ENCODE results near the gene RSPRY1. TPM values are rescaled to one million over a fixed set of nuclear protein-coding genes. Genes with fewer than 3 reads are reported as not detected.
"Not testable (repeated sequence)": the region's sequence is repeated elsewhere in the genome, so short reads cannot be mapped to it uniquely, and the experiment has no call there.

The RSPRY1 gene
- total and polyA plus RNA-seq, 5 experiments from 2014 or later = 25.9 to 34.6 (median 29.3) TPM

DNA sequence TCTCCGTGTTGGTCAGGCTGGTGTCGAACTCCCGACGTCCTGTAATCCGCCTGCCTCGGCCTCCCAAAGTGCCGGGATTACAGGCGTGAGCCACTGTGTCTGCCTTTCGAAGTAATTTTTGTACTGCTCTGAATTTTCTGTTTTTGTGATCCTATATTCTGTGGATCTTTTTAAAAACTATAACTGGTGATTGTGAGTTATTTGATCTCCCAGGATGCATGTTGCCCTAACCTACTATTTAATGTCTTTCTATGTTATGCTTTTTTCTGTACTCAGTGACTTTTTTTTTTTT lies 2.5 kb downstream of the RSPRY1 start:
- DNase-seq = no peak
- H3K4me3 Mint-ChIP-seq = peak overlapping the region in 9 of 10 donors; percentile 5 to 68 (median 48)
- no peaks in the 10 kb centered on the region for H3K27me3 Mint-ChIP-seq
- peaks cover 33 to 70% (median 66%) of the 10 kb centered on the region in 4 donors for H3K4me1 Mint-ChIP-seq
- H3K36me3 Mint-ChIP-seq = peaks cover 0 to 17% (median 0%) of the 10 kb centered on the region in 3 donors
- ATAC-seq = no peak
- peaks cover 0 to 2% (median 0%) of the 10 kb centered on the region in 9 donors for H3K9me3 Mint-ChIP-seq
- H3K27ac Mint-ChIP-seq = peak overlapping the region in 4 of 10 donors; percentile 5 to 66 (median 37)
- POLR2A ChIA-PET = interaction anchor here (0.7 kb wide), 1 partner anchor 33 kb away, joined by 4 read pairs; no protein-coding TSS in a partner anchor

GRCh38 chr16:57189527-57189926 lies 3.4 kb downstream of the RSPRY1 start:
- not testable (repeated sequence) for ATAC-seq, H3K9me3 Mint-ChIP-seq, H3K27me3 Mint-ChIP-seq, DNase-seq, H3K27ac Mint-ChIP-seq, H3K4me3 Mint-ChIP-seq
- H3K4me1 Mint-ChIP-seq = peaks cover 33 to 70% (median 64%) of the 10 kb centered on the region in 4 donors
- POLR2A ChIA-PET = interaction anchor here (0.7 kb wide), 1 partner anchor 34 kb away, joined by 4 read pairs; no protein-coding TSS in a partner anchor
- H3K36me3 Mint-ChIP-seq = peaks cover 0 to 23% (median 0%) of the 10 kb centered on the region in 3 donors

- ATAC-seq (no peak), DNase-seq (no peak)
- H3K27me3 Mint-ChIP-seq = no peaks in the 10 kb centered on the region
- H3K4me3 Mint-ChIP-seq = no peak overlapping the region
- POLR2A ChIA-PET = no interaction called here
- H3K27ac Mint-ChIP-seq = peak overlapping the region in 1 of 10 donors; percentile 17
- H3K36me3 Mint-ChIP-seq = peaks cover 0 to 25% (median 0%) of the 10 kb centered on the region in 3 donors
- H3K4me1 Mint-ChIP-seq = peaks cover 32 to 68% (median 60%) of the 10 kb centered on the region in 4 donors
- H3K9me3 Mint-ChIP-seq = peaks cover 0 to 2% (median 0%) of the 10 kb centered on the region in 9 donors
These were observed 4.0 kb downstream of the RSPRY1 start for GRCh38 chr16:57190136-57190535.

GRCh38 chr16:57191056-57191571 lies 5.0 kb downstream of the RSPRY1 start:
- peaks cover 33 to 61% (median 58%) of the 10 kb centered on the region in 4 donors for H3K4me1 Mint-ChIP-seq
- H3K27me3 Mint-ChIP-seq = no peaks in the 10 kb centered on the region
- peaks cover 0 to under 1% (median 0%) of the 10 kb centered on the region in 9 donors for H3K9me3 Mint-ChIP-seq
- peaks cover 0 to 28% (median 0%) of the 10 kb centered on the region in 3 donors for H3K36me3 Mint-ChIP-seq
- POLR2A ChIA-PET = no interaction called here
- ATAC-seq (no peak), DNase-seq (no peak)
- peak overlapping the region in 1 of 10 donors; percentile 34 for H3K4me3 Mint-ChIP-seq
- H3K27ac Mint-ChIP-seq = peak overlapping the region in 3 of 10 donors; percentile 8 to 71 (median 24)

GRCh38 chr16:57192146-57192545 lies 6.0 kb downstream of the RSPRY1 start:
- DNase-seq (no peak), ATAC-seq (no peak)
- Mint-ChIP-seq H3K27me3 (no peaks in the 10 kb centered on the region), H3K27ac (no peak overlapping the region), H3K36me3 (peaks cover 0 to 31% (median 0%) of the 10 kb centered on the region in 3 donors), H3K4me3 (no peak overlapping the region), H3K9me3 (no peaks in the 10 kb centered on the region), H3K4me1 (peaks cover 29 to 64% (median 56%) of the 10 kb centered on the region in 4 donors)
- POLR2A ChIA-PET = interaction anchor here (0.6 to 0.7 kb wide), 2 partner anchors 13 to 21 kb away, joined by 3 read pairs; no protein-coding TSS in a partner anchor

DNA sequence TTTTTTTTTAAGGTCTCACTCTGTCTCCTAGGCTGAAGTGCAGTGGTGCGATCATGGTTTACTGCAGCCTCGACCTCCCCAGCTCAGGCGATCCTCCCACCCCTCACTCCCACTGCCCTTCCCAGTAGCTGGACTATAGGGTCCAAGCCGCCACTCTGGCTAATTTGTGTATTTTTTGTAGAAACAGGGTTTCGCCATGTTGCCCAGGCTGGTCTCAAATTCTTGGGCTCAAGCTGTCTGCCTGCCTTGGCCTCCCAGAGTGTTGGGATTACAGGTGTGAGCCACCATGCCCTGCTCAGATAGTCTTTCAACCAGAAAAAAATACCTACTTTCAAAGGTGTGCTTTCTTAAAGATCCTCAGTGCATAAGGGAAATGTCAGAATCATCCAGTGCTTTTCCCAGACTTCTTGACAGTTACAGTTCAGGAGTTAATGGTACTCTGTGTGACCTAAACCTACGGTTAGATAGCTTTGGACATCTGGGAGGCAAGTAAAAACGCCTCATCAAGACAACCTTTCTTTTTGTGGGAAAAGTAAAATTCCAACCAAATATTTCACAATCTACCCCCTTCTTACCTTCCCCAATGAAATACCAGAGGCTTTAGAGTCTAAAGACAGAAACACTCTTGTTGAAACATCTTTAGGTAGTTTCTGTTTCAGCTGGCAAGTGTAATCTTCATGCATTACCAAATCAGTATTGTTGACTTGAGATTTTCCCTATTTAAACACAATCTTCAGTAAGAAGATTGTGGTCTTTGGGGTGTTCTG lies 6.8 kb downstream of the RSPRY1 start:
- H3K4me1 Mint-ChIP-seq = peaks cover 27 to 57% (median 49%) of the 10 kb centered on the region in 4 donors

DNA sequence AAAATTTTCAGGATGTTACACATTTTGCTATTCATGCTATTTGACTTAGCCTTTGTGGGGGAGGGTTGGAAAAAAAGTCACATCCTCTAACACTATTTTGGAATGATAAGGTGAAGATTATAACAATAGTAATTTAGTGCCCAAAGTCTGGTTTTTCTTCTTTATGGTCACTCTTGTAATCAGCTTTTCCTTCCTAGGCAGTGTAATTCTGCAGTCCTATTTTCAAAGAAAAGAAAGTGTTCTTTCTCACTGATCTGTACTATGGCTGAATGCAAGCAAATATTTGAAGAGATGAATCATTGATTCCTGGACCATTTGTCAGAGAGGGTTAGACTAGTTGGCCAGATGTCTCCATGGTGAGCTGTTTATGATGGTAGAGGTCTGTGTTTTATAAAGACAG lies 8.4 kb downstream of the RSPRY1 start:
- ATAC-seq = no peak
- DNase-seq = no peak
- H3K4me3 Mint-ChIP-seq = no peak overlapping the region
- POLR2A ChIA-PET = interaction anchor here (0.6 kb wide), 1 partner anchor 25 kb away, joined by 5 read pairs; no protein-coding TSS in a partner anchor
- H3K27ac Mint-ChIP-seq = peak overlapping the region in 2 of 10 donors; percentile 35 to 68
- peaks cover 24 to 53% (median 40%) of the 10 kb centered on the region in 4 donors for H3K4me1 Mint-ChIP-seq
- H3K27me3 Mint-ChIP-seq = no peaks in the 10 kb centered on the region
- H3K36me3 Mint-ChIP-seq = peaks cover 0 to 32% (median 3%) of the 10 kb centered on the region in 3 donors
- no peaks in the 10 kb centered on the region for H3K9me3 Mint-ChIP-seq

More for the DNA sequence above, 6.8 kb downstream of the RSPRY1 start:
- Mint-ChIP-seq H3K27me3 (no peaks in the 10 kb centered on the region), H3K9me3 (no peaks in the 10 kb centered on the region), H3K36me3 (peaks cover 0 to 31% (median 0%) of the 10 kb centered on the region in 3 donors), H3K27ac (no peak overlapping the region), H3K4me3 (no peak overlapping the region)
- ATAC-seq (no peak), DNase-seq (no peak)
- POLR2A ChIA-PET = interaction anchor here (0.6 to 0.7 kb wide), 3 partner anchors 13 to 118 kb away, joined by 3 to 5 read pairs (median 3); no protein-coding TSS in a partner anchor

DNA sequence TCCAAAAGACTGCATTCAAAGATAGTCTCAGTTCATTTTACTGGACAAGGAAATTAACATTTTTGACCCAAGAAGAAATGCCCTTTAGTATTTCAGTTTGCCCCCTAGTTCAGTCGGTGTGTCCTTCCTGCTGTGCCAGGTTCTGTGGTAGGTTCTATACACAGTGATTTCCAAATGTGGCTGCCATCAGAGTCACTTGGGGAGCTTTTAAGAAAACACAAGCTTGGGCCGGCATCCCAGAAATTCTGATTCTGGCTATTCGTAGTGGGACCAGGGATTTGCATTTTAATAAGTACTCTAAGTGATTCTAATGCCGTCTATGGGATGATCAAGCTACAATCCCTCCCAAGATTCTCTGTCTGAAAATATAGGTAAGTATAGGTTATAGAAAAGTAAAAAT lies 10.2 kb downstream of the RSPRY1 start:
- Mint-ChIP-seq H3K36me3 (peaks cover 0 to 28% (median 3%) of the 10 kb centered on the region in 3 donors), H3K27ac (peak overlapping the region in 1 of 10 donors; percentile 84), H3K9me3 (no peaks in the 10 kb centered on the region), H3K4me1 (peaks cover 19 to 42% (median 30%) of the 10 kb centered on the region in 4 donors), H3K27me3 (no peaks in the 10 kb centered on the region), H3K4me3 (no peak overlapping the region)
- ATAC-seq (no peak), DNase-seq (no peak)
- POLR2A ChIA-PET = no interaction called here

DNA sequence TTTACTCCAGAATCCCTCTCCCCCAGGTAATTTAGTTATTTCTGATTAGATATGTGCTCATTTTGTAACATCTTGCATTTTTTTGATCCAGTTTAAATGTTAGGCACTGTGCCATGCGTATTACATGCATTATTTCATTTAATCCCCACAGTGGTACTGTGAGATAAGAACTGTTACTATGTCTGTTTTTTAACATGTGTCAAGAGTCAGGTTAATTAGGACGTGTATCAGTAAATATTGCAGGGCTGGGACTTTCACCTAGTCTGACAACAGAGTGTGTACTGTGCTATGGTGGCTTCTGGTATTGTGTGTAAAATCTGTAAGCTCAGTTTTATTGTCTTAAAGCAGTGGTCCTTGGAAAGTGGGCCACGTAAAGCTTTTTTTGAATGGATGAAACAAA lies 10.6 kb downstream of the RSPRY1 start:
- Mint-ChIP-seq H3K4me3 (no peak overlapping the region), H3K27ac (no peak overlapping the region), H3K9me3 (no peaks in the 10 kb centered on the region), H3K4me1 (peaks cover 17 to 41% (median 29%) of the 10 kb centered on the region in 4 donors), H3K27me3 (no peaks in the 10 kb centered on the region), H3K36me3 (peaks cover 0 to 28% (median 3%) of the 10 kb centered on the region in 3 donors)
- POLR2A ChIA-PET = interaction anchor here (0.8 kb wide), 1 partner anchor 11 kb away, joined by 3 read pairs; the partner anchor contains the start of gene PSME3IP1
- DNase-seq (no peak), ATAC-seq (no peak)

GRCh38 chr16:57200321-57200720 lies 14.2 kb downstream of the RSPRY1 start:
- H3K27me3 Mint-ChIP-seq, DNase-seq, ATAC-seq, H3K4me3 Mint-ChIP-seq, H3K9me3 Mint-ChIP-seq, POLR2A ChIA-PET, H3K27ac Mint-ChIP-seq: not testable (repeated sequence)
- Mint-ChIP-seq H3K4me1 (peaks cover 10 to 30% (median 18%) of the 10 kb centered on the region in 4 donors), H3K36me3 (peaks cover 0 to 27% (median 3%) of the 10 kb centered on the region in 3 donors)

DNA sequence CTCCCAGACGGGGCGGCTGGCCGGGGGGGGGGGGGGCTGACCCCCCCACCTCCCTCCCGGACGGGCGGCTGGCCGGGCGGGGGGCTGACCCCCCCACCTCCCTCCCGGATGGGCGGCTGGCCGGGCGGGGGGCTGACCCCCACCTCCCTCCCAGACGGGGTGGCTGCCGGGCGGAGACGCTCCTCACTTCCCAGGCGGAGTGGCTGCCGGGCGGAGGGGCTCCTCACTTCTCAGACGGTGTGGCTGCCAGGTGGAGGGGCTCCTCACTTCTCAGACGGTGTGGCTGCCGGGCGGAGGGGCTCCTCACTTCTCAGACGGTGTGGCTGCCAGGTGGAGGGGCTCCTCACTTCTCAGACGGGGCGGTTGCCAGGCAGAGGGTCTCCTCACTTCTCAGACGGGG lies 14.8 kb downstream of the RSPRY1 start:
- H3K4me3 Mint-ChIP-seq, H3K9me3 Mint-ChIP-seq, POLR2A ChIA-PET, ATAC-seq, DNase-seq, H3K27me3 Mint-ChIP-seq, H3K27ac Mint-ChIP-seq: not testable (repeated sequence)
- peaks cover 9 to 30% (median 17%) of the 10 kb centered on the region in 4 donors for H3K4me1 Mint-ChIP-seq
- peaks cover 0 to 32% (median 3%) of the 10 kb centered on the region in 3 donors for H3K36me3 Mint-ChIP-seq

GRCh38 chr16:57202095-57202886 lies 16.2 kb downstream of the RSPRY1 start:
- Mint-ChIP-seq H3K27ac (peak overlapping the region in 4 of 10 donors; percentile 10 to 46 (median 28)), H3K4me3 (no peak overlapping the region), H3K4me1 (peaks cover 6 to 18% (median 11%) of the 10 kb centered on the region in 4 donors), H3K36me3 (peaks cover 0 to 39% (median 3%) of the 10 kb centered on the region in 3 donors), H3K9me3 (no peaks in the 10 kb centered on the region), H3K27me3 (no peaks in the 10 kb centered on the region)
- POLR2A ChIA-PET = no interaction called here
- no peak for ATAC-seq
- no peak for DNase-seq

All from naive thymus-derived CD8-positive, alpha-beta T cell (primary cell).